Adrenal gland (tissue), 5 donors: Measurements from ENCODE around the gene DCDC2C.

Experiments used
- CTCF ChIP-seq, 6 experiments: fragments of 450-650 bp in 4 of 6; fragments of 200-600 bp in 2 of 6; sonication (generic) in 1 of 6; IDR thresholded peaks; 1 replicate in 5 of 6; 2 replicates in 1 of 6; pipeline versions ENCODE4 v1.5.1 to v1.8.0; 2016 to 2021; ENCODE audit warnings: antibody characterized with exemption in 6 of 6, mild to moderate bottlenecking in 2 of 6, moderate library complexity in 1 of 6
- POLR2A ChIP-seq, 2 donors: fragments of 450-650 bp; IDR thresholded peaks; one replicate each; pipeline ENCODE4 v1.6.1; 2017; ENCODE audit warnings: antibody characterized with exemption in 2 of 2, mild to moderate bottlenecking in 2 of 2, moderate library complexity in 1 of 2
- donor health status: DM: no; HTN: no; CAD: no.

- TF ChIP-seq CTCF (IDR thresholded peaks at IDR 0.05): no peak
- TF ChIP-seq POLR2A (IDR thresholded peaks at IDR 0.05): no peak
These were observed 36.2 kb upstream of the DCDC2C start for GRCh38 chr2:3667151-3667631.
